Myometrial cell (primary cell): Measurements from ENCODE around the gene PDGFB. TPM values are rescaled to one million over a fixed set of nuclear protein-coding genes. Genes with fewer than 3 reads are reported as not detected.

Experiments used
- total RNA-seq: library from RNA; depleted of rRNA; stranded (reverse); fragments of >200 nt; gene quantifications from 2 replicates; pipeline ENCODE4 v1.2.3, GENCODE V29; 2015

PDGFB gene
- total RNA-seq: 5.1 and 12.4 TPM in 2 replicates

GRCh38 chr22:39244496-39245129 lies at the start of gene PDGFB:
Gene PDGFB (minus strand): TSS chr22:39244982. CDS start chr22:39243963, 1,019 bp downstream.

Other genes starting within 250 kb of the PDGFB start
- gene APOBEC3C, start 230.7 kb downstream of the PDGFB start, total RNA-seq: 34.4 and 42.4 TPM in 2 replicates
- gene APOBEC3D, start 223.9 kb downstream of the PDGFB start, total RNA-seq: 1.6 and 3.5 TPM in 2 replicates
- gene APOBEC3F, start 204.1 kb downstream of the PDGFB start, total RNA-seq: 4.3 and 7.6 TPM in 2 replicates
- 11.0 and 15.8 TPM in 2 replicates for gene APOBEC3G, start 167.7 kb downstream of the PDGFB start, total RNA-seq
- gene APOBEC3H, start 147.7 kb downstream of the PDGFB start, total RNA-seq: 0.53 and 4.0 TPM in 2 replicates
- 2.3 and 2.5 TPM in 2 replicates for gene CBX7, start 92.3 kb downstream of the PDGFB start, total RNA-seq
- gene RPL3, start 74.6 kb upstream of the PDGFB start, total RNA-seq: 2,206 and 2,743 TPM in 2 replicates
- 6.6 and 8.4 TPM in 2 replicates for gene SYNGR1, start 105.0 kb upstream of the PDGFB start, total RNA-seq
- gene TAB1, start 154.8 kb upstream of the PDGFB start, total RNA-seq: 15.0 and 16.1 TPM in 2 replicates
- gene MGAT3, start 212.0 kb upstream of the PDGFB start, total RNA-seq: not detected in 2 replicates